ENCODE results near the gene IFITM10. TPM values are rescaled to one million over a fixed set of nuclear protein-coding genes. Genes with fewer than 3 reads are reported as not detected.

Gene IFITM10
- polyA plus RNA-seq, result 0.83 TPM in 1 of 2 replicates, not detected in the other

DNA sequence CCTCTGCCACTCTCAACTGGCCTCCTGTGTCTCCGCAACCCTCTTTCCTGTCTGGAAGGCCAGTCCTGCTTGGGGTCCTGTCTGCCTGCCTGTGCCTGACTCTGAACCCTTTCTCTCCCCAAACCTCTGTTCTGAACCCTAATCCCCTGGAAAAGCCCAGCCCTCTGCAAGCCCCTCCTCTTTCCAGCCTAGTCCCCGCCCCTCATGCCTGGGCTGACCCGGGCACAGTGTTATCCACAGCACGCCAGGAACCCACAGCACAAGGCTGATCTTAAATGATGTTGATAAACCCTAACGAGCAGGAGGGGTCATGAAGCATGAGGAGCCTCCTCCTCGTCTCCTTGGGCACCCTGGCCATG lies at the start of gene IFITM10:
TSS of gene IFITM10 (minus strand) at position 115 of the 359 bp plus-strand sequence. CDS start 153 bp downstream, outside the sequence.

DNA sequence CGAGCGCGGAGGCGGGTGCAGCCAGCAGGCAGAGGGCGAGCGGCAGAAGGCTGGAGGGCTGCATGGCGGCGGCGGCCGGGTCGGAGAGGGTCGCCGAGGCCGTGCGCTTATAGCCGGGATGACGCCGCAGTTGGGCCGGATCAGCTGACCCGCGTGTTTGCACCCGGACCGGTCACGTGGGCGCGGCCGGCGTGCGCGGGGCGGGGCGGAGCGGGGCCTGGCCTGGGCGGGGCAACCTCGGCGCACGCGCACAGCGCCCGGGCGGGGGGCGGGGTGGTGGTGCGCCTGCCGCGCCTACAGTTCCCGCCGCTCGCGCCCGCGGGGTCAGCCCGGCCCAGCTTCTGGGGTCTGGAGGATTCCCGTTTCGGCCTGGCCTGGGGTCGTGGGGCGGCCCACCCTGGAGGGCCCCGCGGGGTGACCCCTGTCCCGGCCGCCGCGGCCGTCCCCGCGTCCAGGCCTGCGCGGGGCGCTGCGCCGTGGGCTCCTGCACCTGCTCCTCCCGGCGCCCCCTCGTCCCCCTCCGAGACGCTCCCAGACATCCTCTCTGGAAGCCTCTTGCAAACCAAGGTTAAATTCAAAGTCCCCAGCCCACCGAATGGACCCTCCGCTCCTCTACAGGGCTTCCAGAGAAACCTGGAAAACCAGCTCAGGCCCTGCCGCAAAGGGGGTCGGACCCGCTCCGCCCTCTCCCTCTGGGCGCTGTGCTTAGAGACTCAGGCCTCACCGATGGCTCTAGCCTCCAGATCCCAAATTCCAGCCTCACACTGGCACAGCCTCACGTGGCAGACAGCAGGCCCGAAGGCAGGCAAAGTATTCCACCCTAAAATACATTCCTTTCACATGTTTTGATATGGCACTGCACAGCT lies 13.6 kb upstream of the IFITM10 start, which contains the start of gene CTSD:
TSS of gene CTSD (minus strand) at position 132 of the 866 bp plus-strand sequence. CDS start at position 64, 68 bp downstream.

DNA sequence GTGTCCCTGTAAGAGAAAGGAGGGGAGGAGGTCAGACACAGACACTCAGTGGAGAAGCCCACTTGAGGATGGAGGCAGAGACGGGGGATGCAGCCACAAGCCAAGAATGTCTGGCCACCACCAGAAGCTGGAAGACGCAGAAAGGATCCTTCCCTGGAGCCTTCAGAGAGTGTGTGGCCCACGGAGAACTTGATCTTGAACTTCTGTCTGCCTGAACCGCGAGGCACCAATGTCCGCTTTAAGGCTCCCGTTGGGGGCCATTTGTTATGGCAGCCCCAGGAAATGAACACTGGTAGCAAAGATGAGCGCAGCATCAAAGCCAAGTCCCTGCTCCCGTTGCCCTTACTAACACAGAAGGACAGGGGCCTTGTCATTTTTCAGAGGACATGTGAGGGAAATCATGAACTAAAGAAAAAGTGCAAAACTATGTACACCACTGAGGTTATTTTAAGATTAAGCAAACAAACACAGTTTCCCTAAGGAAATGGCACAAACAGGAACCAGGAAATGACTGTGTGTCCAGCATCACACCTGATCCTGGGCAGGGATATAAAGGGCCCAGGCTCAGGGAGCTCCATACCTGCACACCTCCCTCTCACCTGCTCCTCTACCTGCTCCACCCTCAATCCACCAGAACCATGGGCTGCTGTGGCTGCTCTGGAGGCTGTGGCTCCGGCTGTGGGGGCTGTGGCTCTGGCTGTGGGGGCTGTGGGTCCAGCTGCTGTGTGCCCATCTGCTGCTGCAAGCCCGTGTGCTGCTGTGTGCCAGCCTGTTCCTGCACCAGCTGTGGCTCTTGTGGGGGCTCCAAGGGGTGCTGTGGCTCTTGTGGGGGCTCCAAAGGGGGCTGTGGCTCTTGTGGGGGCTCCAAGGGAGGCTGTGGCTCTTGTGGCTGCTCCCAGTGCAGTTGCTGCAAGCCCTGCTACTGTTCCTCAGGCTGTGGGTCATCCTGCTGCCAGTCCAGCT lies 53.5 kb downstream of the IFITM10 start, which contains the start of gene KRTAP5-6:
TSS of gene KRTAP5-6 (plus strand) at position 588 of the 963 bp plus-strand sequence. CDS start at position 639, 51 bp downstream.

Other genes with a start within 250 kb of the IFITM10 start
- 0.60 and 0.62 TPM in 2 replicates for gene DUSP8, start 178.3 kb downstream of the IFITM10 start, polyA plus RNA-seq
- gene KRTAP5-1, start 165.3 kb downstream of the IFITM10 start, polyA plus RNA-seq, result not detected in 2 replicates
- gene KRTAP5-2, start 152.3 kb downstream of the IFITM10 start, polyA plus RNA-seq, result not detected in 2 replicates
- gene KRTAP5-3, start 142.1 kb downstream of the IFITM10 start, polyA plus RNA-seq, result not detected in 2 replicates
- not detected in 2 replicates for gene KRTAP5-4, start 128.5 kb downstream of the IFITM10 start, polyA plus RNA-seq
- gene KRTAP5-5, start 120.8 kb downstream of the IFITM10 start, polyA plus RNA-seq, result not detected in 2 replicates
- gene KRTAP5-6, start 53.4 kb downstream of the IFITM10 start, polyA plus RNA-seq, result not detected in 2 replicates
- gene CTSD, start 13.3 kb upstream of the IFITM10 start, polyA plus RNA-seq, result 12.6 and 26.0 TPM in 2 replicates
- not detected in 2 replicates for gene SYT8, start 84.4 kb upstream of the IFITM10 start, polyA plus RNA-seq
- not detected in 2 replicates for gene TNNI2, start 88.4 kb upstream of the IFITM10 start, polyA plus RNA-seq
- 1.7 and 6.2 TPM in 2 replicates for gene LSP1, start 102.5 kb upstream of the IFITM10 start, polyA plus RNA-seq
- gene PRR33, start 141.3 kb upstream of the IFITM10 start, polyA plus RNA-seq, result not detected in 2 replicates
- gene TNNT3, start 169.1 kb upstream of the IFITM10 start, polyA plus RNA-seq, result not detected in 2 replicates
- 2.4 and 4.5 TPM in 2 replicates for gene MRPL23, start 196.7 kb upstream of the IFITM10 start, polyA plus RNA-seq
- gene H19, start 247.2 kb upstream of the IFITM10 start, polyA plus RNA-seq, result not detected in 2 replicates